Brain microvascular endothelial cell (primary cell): Measurements from ENCODE around the gene C21orf58.

Experiments
- DNase-seq: peaks from one replicate; pipeline ENCODE4 v3.0.0-alpha.2; 2020
- H3K27ac ChIP-seq: fragments of 250-450 bp; sonication (Bioruptor Pico); 2 replicates; pipeline ENCODE4 v1.5.1; 2020; ENCODE audit warnings: mild to moderate bottlenecking, moderate library complexity
- H3K27me3 ChIP-seq: fragments of 250-450 bp; sonication (Bioruptor Pico); replicated peaks from 2 replicates; pipeline ENCODE4 v1.5.1; 2020; ENCODE audit warnings: mild to moderate bottlenecking
- H3K36me3 ChIP-seq: fragments of 250-450 bp; sonication (Bioruptor Pico); replicated peaks from 2 replicates; pipeline ENCODE4 v1.5.1; 2020; ENCODE audit warnings: mild to moderate bottlenecking
- H3K4me3 ChIP-seq: 2 replicates; pipeline ENCODE4 v1.5.1; 2011; ENCODE audit warnings: low read depth, mild to moderate bottlenecking, control low read depth, low read length, moderate library complexity
- in situ Hi-C: cut with HindIII; loops from 2 replicates; pipeline ENCODE4 v1.10.0; 2017; ENCODE audit warnings: low sequenced_read_pairs, low pct_ligation_motif_present
- TF ChIP-seq, protein P1 (sequence below): IDR thresholded peaks from 2 replicates; pipeline ENCODE4 v1.5.1; 2011; ENCODE audit warnings: low read depth, mild to moderate bottlenecking, moderate library complexity, low read length, control low read depth, inconsistent platforms; ENCODE audit errors: missing control alignments

The C21orf58 gene

DNA sequence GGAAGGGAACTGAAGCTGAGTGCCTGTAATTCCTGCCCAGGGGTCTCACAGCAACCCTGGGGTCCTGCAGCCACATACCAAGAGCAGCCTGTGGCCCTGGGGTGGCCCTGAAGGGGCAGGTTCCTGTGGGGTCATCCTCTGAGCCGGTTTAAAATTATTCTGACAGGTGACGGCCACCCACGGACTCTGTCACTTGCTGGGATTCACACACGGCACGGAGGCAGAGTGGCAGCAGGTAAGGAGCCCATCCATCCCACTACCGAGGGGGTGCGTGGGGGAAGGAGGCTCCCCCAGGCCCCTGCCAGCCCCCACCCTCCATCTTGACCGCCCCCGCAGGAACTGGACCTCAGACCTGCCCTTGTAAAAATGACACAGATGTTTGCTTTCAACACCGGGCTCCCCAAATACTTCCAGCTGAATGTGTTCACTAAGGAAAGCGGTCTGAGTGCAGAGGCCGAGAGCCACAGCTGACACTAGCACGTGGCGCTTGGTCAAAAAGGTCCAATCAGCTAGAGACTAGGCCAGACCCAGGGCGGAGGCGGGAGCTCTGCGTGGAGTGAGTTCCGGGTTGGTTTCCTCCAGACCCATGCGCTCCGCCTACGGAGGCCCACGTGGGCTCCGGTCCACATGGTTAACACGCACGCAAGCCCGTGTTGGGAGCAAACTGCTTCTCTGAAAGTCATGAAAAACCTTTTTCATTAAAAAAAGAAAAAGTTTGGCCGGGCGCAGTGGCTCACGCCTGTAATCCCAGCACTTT lies 27.5 kb downstream of the C21orf58 start:
- TF ChIP-seq, protein P1, sequence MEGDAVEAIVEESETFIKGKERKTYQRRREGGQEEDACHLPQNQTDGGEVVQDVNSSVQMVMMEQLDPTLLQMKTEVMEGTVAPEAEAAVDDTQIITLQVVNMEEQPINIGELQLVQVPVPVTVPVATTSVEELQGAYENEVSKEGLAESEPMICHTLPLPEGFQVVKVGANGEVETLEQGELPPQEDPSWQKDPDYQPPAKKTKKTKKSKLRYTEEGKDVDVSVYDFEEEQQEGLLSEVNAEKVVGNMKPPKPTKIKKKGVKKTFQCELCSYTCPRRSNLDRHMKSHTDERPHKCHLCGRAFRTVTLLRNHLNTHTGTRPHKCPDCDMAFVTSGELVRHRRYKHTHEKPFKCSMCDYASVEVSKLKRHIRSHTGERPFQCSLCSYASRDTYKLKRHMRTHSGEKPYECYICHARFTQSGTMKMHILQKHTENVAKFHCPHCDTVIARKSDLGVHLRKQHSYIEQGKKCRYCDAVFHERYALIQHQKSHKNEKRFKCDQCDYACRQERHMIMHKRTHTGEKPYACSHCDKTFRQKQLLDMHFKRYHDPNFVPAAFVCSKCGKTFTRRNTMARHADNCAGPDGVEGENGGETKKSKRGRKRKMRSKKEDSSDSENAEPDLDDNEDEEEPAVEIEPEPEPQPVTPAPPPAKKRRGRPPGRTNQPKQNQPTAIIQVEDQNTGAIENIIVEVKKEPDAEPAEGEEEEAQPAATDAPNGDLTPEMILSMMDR = no peak
- H3K27me3 ChIP-seq = no peaks in the 10 kb centered on the region
- peaks cover 2% of the 10 kb centered on the region for H3K36me3 ChIP-seq
- peak; percentile 45 for DNase-seq
- H3K4me3 ChIP-seq = no peak overlapping the region
- no peak overlapping the region for H3K27ac ChIP-seq
- in situ Hi-C loops = no loop called here

DNA sequence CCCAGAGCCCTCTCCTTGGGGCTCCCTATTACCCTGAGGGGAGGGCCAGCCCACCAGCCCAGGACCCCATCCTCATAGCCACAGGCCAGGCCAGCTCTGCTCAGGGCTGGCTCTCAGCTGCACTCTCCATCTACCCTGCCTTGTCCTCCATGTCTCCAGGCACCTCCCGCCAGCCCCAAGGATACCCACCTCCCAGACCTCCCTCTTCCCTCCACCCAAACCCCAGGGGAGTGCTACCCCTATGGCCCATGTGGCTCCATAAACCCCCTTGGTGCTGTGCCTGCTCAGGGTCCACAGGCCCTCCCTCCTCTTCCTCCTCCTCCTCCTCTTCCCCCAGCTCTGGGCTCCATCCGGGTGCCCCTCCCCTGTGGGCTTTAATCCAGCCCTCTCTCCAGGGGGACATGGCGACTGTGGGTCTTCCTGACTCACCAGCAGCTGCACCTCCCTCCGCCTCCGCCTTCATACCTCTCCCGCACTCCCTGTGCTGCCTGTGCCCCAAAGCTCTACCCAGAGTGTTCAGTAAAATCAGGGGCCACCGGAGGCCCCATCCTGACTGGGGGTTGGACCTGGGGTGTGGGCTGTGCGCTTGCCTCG lies 28.4 kb downstream of the C21orf58 start:
- peak overlapping the region; percentile 42 for H3K27ac ChIP-seq
- DNase-seq = peak; percentile 46

DNA sequence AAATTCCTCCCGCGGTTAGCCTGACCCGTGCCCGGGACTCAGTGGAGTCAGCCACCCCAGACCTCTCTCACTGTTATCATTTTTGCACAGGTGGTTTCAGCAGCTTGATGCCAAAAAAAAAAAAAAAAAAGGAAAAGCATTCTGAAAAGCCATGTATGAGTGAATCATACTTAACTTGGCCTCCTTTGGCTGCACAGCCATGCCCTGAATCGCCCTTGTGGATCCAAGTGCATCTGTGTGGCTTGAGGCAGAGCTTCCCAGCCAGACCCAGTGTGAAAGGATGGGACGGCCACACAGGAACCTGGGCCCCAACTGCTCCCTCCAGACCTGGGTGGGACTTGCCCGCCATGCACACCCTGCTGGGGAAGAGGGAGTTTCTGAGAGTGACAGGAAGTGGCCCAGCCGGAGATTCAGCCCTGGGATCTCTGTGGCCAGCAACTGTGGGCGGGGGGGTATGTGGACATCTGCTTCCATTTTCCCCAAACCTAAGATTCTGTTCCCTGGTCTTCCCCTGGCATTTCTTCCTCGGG lies 29.0 kb downstream of the C21orf58 start:
- in situ Hi-C loops = no loop called here
- peak overlapping the region; percentile 42 for H3K27ac ChIP-seq
- TF ChIP-seq, protein P1 = no peak
- DNase-seq = peak; percentile 55
- H3K36me3 ChIP-seq = peaks cover 2% of the 10 kb centered on the region
- no peak overlapping the region for H3K4me3 ChIP-seq
- H3K27me3 ChIP-seq = no peaks in the 10 kb centered on the region

More for the DNA sequence above, 28.4 kb downstream of the C21orf58 start:
- TF ChIP-seq, protein P1 = no peak
- in situ Hi-C loops = no loop called here
- no peaks in the 10 kb centered on the region for H3K27me3 ChIP-seq
- H3K36me3 ChIP-seq = peaks cover 2% of the 10 kb centered on the region
- H3K4me3 ChIP-seq = no peak overlapping the region

DNA sequence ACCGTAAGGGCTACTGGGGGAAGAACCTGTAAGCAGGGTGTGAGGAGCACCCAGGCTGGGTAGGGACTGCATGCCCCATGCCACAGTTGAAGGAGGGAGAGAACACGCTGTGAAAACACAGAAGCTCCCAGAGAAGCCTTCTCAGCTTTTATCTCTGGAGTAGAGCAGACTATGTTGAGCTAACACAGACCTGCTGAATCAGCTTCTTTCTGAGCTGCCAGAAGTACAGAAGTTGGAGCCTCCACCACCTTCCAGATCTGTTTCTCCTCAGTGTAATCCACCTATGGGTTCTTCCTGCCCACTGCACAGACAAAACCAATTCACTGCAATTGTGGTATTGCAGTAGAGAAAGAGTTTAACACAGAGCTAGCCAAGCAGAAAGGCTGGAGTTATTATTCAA lies 32.1 kb downstream of the C21orf58 start:
- in situ Hi-C loops = no loop called here
- no peak for DNase-seq
- H3K36me3 ChIP-seq = peaks cover 2% of the 10 kb centered on the region
- H3K4me3 ChIP-seq = no peak overlapping the region
- TF ChIP-seq, protein P1 = no peak
- no peak overlapping the region for H3K27ac ChIP-seq
- no peaks in the 10 kb centered on the region for H3K27me3 ChIP-seq

DNA sequence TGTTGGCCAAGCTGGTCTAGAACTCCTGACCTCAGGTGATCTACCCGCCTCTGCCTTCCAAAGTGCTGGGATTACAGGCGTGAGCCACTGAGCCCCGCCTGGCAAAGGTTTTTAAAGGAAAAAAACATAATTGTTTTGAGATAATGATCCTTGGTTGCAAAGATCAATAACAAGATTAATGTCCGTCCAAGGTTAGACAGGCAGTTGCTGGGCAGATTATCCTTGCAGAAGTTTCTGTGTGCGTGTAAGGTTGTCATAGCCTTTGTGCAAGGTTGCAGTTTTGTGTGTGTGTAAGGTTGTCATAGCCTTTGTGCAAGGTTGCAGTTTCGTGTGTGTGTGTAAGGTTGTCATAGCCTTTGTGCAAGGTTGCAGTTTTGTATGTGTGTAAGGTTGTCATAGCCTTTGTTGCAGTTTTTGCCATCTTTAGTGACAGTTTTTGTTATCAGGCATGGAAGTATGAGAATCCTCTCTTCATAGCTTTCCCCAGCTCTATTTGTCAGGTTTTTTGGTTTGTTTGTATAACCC lies 34.0 kb downstream of the C21orf58 start:
- TF ChIP-seq, protein P1 = no peak
- H3K36me3 ChIP-seq = peaks cover 2% of the 10 kb centered on the region
- H3K4me3 ChIP-seq = no peak overlapping the region
- H3K27ac ChIP-seq = no peak overlapping the region
- DNase-seq = no peak
- in situ Hi-C loops = no loop called here
- H3K27me3 ChIP-seq = no peaks in the 10 kb centered on the region
